GM12801 (cell line): ENCODE data around the gene SLC6A19.

ENCODE experiments used
- TF ChIP-seq, protein P1 (sequence below): IDR thresholded peaks from one replicate; pipeline ENCODE4 v1.5.1; 2011; ENCODE audit warnings: control low read depth; ENCODE audit not compliant: insufficient read length; ENCODE audit errors: extremely low read depth

Gene SLC6A19

DNA sequence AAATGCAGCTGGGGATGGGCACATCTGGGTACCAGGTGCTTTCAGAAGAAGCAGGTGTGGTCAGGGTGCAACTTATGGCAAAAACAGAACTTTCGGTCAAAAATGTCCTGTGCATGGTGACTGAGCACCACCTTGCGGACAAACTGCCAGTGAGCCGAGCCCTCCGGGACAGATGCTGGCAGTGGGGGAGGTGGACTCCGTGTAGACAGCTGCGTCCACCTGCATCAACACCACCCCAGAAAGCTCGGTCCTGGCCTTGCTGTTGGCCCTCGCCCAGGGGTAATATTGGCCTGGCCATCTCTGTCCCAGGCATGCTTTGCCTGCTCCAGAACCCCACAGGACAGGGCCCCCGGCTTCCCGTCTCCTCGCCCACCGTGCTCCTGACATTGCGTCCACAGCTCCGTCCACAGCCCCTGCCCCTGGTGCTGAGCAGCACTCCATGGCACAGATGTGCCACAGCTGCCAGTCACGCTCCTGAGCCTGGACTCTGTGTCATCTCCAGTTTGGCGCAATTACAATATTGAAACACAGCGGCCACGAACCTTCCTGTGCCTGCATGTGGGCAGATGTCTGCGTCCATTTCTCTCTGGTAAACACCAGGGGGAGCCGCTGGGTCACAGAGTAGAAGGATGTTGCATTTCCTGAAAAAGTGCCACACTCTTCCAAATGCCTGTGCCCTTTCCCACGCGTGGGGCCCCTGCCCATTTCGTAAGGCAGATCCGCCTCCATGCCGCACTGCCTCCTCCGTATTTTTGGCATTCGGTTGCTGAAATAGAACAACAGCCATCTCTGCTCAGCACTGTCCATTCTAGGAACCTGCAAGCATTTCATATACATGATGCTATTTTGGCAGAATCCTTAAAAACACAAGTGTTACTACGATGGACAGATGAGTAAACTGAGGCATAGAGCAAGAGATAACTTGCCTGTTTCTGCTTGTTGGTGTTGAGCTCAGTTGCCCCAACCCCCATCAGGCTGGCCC lies 33.4 kb upstream of the SLC6A19 start:
- TF ChIP-seq, protein P1, sequence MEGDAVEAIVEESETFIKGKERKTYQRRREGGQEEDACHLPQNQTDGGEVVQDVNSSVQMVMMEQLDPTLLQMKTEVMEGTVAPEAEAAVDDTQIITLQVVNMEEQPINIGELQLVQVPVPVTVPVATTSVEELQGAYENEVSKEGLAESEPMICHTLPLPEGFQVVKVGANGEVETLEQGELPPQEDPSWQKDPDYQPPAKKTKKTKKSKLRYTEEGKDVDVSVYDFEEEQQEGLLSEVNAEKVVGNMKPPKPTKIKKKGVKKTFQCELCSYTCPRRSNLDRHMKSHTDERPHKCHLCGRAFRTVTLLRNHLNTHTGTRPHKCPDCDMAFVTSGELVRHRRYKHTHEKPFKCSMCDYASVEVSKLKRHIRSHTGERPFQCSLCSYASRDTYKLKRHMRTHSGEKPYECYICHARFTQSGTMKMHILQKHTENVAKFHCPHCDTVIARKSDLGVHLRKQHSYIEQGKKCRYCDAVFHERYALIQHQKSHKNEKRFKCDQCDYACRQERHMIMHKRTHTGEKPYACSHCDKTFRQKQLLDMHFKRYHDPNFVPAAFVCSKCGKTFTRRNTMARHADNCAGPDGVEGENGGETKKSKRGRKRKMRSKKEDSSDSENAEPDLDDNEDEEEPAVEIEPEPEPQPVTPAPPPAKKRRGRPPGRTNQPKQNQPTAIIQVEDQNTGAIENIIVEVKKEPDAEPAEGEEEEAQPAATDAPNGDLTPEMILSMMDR, result no peak

DNA sequence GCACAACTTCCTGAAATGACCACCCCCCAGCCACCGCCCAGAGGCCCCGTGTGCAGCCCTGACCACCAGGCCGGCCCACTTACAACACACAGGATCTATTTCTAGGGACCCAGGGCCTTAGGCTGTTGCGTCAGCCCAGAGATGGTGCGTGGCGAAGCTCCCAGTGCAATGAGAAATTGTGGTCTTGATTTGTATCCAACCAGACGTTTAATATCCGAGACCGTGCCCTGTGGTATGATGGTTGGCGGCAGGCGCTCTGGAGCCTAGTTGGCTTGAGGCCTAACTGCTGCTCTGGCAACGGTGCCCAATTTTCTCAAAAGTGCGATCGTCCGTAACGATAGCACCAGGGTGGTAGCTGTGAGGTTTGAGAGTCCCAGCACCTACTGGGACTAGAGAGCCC lies 32.6 kb upstream of the SLC6A19 start:
- TF ChIP-seq, protein P1, result no peak

DNA sequence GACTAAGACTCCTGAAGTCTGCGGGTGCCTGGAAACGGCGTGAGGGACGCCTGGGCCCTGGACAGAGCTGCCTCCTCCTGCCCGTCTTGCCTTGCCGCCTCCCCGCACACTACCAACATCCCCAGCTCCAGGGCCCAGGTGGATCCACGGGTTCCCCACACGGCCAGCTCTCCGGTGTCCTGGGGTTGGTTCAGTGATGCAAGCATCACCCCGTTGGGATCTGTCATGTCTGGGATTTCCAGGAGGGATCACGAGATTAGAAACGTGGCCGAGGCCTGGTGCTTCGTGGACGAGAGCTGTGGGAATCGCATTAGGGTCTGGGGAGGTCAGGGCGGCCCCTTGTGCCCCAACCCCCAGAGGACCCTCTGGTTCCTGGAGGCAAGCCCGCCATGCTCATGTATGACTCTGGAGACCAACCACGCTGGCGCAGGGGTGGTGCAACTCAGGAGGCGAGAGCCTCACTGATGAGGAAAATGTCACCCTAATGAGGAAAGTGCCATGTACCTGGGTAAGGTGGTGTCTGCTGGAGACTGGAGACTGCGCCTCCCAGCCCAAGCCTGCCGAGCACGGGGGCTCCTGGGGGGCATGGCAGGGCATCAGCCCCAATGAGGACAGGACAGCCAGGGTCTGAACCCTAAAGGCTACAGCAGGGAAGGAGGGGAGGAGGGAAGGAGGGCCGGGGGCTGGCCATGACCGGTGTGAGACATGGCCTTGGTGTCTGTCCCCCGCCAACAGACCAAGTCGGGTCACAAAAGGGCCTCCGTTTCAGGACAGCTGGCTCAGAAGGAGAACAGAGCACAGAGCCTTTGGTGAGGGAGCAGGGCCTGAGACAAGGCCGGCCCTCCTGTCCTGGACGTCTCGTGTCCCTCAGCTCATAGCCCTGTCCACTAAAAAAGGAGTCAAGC lies 31.9 kb upstream of the SLC6A19 start:
- TF ChIP-seq, protein P1, result no peak

DNA sequence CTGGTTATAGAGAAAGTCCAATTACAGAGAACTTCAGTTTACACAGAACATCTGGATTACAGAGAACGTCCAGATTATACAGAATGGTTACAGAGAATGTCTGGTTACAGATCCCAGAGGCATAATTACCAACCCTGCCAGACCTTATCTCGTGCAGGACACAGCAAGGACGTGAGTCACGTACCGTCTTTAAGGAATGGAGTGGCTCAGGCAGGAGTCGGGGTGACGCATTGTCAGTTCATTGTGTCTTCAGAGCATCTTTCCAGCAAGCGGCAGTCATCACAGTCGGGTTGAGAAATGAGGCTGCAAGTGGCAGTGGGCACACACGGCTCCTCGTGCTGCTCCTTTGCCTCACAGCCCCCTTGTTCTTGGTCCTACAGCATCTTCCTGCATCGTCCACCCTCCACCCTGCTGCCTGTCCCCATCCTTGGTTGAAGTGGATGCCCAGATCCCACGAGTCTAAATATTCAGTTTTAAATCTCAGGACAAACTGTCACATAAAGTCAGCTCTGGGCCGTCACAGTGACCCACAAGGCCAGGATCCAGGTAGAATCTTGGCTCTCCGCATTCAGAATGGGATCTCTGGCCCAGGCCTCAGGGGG lies 30.0 kb upstream of the SLC6A19 start:
- TF ChIP-seq, protein P1, result no peak

GRCh38 chr5:1172007-1172581 lies 29.3 kb upstream of the SLC6A19 start:
- TF ChIP-seq, protein P1, result no peak

DNA sequence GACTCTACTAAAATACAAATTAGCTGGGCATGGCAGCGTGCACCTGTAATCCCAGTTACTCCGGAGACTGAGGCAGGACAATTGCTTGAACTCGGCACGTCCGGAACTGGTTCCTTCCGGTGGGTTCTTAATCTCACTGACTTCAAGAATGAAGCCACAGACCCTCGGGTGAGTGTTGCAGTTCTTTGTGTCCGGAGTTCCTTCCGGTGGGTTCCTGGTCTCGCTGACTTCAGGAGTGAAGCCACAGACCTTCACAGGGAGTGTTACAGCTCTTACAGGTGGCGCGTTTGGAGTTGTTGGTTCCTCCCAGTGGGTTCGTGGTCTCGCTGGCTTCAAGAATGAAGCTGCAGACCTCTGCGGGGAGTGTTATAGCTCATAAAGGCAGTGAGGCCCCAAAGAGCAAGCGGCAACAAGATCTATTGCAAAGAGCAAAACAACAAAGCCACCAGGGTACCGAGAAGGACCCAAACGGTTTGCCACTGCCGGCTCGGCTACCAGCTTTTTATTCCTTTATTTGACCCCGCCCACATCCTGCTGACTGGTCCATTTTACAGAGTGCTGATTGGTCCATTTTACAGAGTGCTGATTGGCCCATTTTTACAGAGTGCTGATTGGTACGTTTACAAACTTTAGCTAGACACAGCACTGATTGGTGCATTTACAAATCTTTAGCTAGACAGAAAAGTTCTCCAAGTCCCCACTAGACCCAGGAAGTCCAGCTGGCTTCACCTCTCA lies 28.6 kb upstream of the SLC6A19 start:
- TF ChIP-seq, protein P1, result no peak
